ENCODE results near the gene BMERB1.

DNA sequence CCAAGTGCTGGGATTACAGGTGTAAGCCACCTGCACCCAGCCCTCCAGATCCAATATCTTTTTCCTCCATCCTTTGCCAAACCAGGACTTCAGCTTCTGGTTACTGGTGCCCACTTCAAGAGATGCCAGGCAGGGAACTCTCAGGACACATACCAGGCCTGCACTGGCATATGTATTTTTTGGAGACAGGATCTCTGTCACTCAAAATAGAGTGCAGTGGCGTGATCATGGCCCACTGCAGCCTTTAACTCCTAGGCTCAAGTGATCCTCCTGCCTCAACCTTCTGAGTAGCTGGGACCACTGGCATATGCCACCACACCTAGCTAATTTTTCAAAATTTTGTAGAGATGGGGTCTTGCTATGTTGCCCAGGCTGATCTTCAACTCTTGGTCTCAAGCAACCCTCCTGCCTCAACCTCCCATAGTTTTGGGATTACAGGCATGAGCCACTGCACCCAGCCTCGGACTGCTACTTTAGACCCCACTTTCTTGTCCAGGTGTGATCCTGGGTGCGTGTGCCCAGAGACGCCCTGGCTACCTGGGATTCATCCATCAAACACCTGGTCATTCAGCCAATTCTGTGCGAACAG, 55.8 kb downstream of the BMERB1 start:
- TF ChIP-seq, protein P1, sequence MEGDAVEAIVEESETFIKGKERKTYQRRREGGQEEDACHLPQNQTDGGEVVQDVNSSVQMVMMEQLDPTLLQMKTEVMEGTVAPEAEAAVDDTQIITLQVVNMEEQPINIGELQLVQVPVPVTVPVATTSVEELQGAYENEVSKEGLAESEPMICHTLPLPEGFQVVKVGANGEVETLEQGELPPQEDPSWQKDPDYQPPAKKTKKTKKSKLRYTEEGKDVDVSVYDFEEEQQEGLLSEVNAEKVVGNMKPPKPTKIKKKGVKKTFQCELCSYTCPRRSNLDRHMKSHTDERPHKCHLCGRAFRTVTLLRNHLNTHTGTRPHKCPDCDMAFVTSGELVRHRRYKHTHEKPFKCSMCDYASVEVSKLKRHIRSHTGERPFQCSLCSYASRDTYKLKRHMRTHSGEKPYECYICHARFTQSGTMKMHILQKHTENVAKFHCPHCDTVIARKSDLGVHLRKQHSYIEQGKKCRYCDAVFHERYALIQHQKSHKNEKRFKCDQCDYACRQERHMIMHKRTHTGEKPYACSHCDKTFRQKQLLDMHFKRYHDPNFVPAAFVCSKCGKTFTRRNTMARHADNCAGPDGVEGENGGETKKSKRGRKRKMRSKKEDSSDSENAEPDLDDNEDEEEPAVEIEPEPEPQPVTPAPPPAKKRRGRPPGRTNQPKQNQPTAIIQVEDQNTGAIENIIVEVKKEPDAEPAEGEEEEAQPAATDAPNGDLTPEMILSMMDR (conservative IDR thresholded peaks at IDR 0.05; ENCODE audit: low read depth, low read length): no peak
- no peak for TF ChIP-seq EZH2phosphoT487 (IDR thresholded peaks at IDR 0.05; ENCODE audit: borderline replicate concordance, low read length)
